ENCODE measurements around the gene NPS.

DNA sequence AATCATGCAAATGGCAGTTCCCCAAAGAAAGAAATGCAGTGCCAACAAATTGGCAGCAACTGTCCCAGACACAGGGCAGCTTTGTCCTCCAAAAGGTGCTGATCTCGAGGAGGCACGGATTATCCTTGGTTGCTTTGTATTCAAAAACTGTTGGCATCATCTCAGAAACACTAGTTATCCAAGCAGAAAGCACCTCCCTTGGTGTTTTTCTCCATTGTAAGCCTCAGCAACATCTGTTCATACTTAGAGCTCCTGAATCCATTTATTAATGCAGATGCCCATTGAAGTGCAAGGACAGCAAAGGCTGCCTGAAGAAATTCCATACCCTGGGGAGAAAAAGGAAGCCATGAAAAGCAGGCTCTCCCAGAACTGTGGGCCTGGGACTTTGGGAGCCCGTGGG lies 1.1 kb upstream of the NPS start:
- TF ChIP-seq, protein P1, sequence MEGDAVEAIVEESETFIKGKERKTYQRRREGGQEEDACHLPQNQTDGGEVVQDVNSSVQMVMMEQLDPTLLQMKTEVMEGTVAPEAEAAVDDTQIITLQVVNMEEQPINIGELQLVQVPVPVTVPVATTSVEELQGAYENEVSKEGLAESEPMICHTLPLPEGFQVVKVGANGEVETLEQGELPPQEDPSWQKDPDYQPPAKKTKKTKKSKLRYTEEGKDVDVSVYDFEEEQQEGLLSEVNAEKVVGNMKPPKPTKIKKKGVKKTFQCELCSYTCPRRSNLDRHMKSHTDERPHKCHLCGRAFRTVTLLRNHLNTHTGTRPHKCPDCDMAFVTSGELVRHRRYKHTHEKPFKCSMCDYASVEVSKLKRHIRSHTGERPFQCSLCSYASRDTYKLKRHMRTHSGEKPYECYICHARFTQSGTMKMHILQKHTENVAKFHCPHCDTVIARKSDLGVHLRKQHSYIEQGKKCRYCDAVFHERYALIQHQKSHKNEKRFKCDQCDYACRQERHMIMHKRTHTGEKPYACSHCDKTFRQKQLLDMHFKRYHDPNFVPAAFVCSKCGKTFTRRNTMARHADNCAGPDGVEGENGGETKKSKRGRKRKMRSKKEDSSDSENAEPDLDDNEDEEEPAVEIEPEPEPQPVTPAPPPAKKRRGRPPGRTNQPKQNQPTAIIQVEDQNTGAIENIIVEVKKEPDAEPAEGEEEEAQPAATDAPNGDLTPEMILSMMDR (IDR thresholded peaks at IDR 0.05): no peak
- no peak for TF ChIP-seq SIN3A (IDR thresholded peaks at IDR 0.05; ENCODE audit: borderline replicate concordance, insufficient read depth, low read depth, low read length)
